Right lung (tissue), 5 donors: ENCODE data around the gene AGMAT. TPM values are rescaled to one million over a fixed set of nuclear protein-coding genes. Genes with fewer than 3 reads are reported as not detected.
"Not testable (repeated sequence)": the region's sequence is repeated elsewhere in the genome, so short reads cannot be mapped to it uniquely, and the experiment has no call there.

Experiments used
- DNase-seq, 2 donors: peaks; one replicate each; pipeline ENCODE4 v3.0.0-alpha.2; 2013
- polyA plus RNA-seq, 5 donors: library from polyadenylated mRNA; unstranded; fragments of 120-200 nt; gene quantifications; one replicate each; pipeline versions ENCODE4 v1.2.1 to v1.2.3, GENCODE V29; 2013; ENCODE audit warnings: inconsistent platforms in 1 of 5, low replicate concordance in 1 of 5; ENCODE audit not compliant: insufficient read length in 5 of 5, insufficient read depth in 1 of 5

AGMAT gene
- polyA plus RNA-seq, 5 donors, result 0.32 to 0.67 (median 0.39) TPM

DNA sequence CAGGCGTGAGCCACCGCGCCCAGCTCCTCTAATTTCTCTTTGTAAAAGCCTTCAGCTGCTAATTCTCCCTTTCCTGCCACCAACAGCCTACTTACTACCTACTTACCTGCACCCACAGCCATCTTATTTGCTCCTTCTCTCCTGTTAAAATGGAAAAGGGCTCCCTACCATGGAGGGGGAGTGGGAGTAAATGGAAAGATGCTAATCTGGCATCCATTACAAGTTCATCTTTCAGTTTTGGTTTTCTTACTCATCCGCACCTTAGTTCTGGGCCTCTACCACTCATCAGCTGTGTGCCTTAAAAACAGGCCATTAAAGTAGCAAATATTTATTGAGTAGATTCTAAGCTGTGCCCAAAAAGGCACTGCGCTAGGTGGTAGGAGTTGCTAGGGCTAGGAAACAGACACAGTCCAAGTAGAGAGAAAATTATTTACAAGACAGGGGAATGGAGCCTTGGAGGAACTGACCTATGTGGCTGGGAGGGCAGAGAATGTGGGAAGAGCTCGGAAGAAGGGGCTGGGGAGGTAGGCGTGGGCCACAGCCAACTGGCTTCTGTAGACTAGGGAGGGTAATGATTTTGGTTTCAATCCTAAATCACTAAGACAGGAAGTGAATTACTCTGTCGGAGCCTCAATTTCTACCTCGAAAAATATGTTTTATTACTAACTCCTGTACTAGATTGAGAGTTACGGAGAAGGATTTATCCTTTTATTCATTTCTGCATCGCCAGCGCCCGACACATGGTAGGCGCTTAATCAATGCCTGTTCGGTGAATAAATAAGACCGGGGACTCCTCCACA lies 31.7 kb upstream of the AGMAT start:
- DNase-seq, result no peak

DNA sequence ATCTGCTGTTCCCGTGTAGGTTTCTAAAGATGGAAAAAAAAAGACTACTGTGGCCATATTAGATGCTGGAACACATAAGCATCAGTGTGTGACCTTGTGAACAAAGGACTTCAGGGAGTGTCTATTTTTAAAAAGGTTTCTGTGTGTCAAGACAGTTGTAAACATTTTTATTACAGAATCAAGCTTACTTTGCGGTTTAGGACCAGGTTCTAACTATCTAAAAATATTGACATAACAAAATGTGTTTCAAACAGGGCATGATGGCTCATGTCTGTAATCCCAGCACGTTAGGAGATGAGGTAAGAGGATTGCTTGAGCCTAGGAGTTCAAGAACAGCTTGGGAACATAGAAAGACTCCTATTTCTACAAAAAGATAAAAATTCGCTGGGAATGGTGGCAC lies 25.3 kb upstream of the AGMAT start:
- no peak for DNase-seq

DNA sequence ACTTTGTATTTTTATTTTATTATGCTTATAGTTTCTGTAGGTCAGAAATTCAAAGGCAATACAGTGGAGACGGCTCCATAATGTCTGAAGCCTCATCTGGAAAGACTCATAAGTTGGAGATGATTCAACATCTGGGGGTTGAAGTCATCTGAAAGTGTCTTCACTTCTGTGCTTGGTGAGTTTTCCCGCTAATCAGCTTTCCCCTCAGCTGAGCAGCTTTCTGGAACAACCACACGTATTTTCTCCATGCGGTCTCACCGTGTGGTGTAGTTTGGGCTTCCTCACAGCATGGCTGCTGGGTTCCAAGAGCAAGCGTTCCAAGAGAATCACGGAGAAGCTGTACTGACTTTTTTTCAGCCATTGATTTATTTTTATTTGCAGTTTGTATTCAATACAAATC lies 24.8 kb upstream of the AGMAT start:
- DNase-seq, result no peak

DNA sequence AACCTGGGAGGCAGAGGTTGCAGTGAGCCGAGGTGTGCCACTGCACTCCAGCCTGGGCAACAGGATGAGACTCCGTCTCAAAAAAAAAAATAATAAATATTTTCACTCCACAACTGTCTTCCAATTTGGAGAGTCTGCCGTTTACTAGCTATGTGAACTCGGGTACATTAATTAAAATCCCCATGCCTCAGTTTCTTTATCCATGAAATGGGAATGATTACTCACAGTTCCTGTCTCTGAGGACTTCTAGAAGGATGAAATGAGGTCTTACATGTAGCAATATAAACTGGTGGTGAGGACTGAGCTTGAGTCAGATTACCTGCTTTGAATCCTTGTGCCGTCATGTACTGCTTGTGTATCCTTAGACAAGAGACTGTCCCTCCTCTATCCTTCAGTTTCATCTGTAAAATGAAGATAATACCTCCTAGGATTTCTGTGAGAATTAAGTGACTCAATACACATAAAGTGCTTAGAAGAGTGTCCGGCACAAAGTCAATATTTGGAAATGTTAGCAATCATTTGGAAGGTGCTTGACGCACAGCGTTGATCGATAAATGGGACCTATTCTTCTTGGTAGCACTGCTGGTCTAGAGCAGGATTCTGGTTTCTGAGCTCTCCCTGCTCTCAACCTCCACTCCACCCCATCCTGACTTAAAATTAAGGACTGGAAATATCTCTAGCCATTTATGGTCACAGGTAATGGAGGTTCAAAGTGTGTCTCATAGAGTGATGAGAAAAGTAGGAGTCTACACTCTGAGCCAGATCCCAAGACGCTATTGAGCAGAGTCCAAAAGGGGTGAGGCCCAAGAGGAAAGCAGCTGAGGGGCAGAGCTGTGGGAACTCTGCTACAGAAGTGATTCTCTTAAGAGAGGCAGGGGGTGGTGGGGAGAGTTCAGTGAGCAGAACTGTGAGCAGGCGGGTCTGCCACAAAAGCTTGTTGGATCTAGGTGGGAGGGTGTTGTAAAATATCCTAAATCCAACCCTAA lies 20.8 kb upstream of the AGMAT start:
- no peak for DNase-seq

DNA sequence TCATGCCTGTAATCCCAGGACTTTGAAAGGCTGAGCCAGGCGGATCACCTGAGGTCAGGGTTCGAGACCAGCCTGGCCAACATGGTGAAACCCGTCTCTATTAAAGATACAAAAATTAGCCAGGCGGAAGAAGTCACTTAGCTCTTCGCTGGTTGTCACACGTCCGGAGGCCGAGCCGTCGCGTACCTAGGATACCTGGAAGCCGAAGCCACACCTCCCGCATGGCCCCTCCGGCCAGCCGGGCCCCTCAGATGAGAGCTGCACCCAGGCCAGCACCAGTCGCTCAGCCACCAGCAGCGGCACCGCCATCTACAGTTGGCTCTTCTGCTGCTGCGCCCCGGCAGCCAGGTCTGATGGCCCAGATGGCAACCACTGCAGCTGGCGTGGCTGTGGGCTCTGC lies 19.5 kb upstream of the AGMAT start:
- DNase-seq, result not testable (repeated sequence)

DNA sequence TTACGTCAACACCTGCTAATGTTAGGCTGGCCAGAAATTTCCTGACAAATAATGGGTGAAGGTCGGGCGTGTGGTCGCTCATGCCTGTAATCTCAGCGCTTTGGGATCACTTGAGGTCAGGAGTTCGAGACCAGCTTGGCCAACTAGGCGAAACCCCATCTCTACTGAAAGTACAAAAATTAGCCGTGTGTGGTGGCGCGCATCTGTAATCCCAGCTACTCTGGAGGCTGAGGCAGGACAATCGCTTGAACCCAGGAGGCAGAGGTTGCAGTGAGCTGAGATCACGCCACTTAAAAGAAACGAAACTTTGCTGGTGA lies 19.1 kb upstream of the AGMAT start:
- DNase-seq, result not testable (repeated sequence)

DNA sequence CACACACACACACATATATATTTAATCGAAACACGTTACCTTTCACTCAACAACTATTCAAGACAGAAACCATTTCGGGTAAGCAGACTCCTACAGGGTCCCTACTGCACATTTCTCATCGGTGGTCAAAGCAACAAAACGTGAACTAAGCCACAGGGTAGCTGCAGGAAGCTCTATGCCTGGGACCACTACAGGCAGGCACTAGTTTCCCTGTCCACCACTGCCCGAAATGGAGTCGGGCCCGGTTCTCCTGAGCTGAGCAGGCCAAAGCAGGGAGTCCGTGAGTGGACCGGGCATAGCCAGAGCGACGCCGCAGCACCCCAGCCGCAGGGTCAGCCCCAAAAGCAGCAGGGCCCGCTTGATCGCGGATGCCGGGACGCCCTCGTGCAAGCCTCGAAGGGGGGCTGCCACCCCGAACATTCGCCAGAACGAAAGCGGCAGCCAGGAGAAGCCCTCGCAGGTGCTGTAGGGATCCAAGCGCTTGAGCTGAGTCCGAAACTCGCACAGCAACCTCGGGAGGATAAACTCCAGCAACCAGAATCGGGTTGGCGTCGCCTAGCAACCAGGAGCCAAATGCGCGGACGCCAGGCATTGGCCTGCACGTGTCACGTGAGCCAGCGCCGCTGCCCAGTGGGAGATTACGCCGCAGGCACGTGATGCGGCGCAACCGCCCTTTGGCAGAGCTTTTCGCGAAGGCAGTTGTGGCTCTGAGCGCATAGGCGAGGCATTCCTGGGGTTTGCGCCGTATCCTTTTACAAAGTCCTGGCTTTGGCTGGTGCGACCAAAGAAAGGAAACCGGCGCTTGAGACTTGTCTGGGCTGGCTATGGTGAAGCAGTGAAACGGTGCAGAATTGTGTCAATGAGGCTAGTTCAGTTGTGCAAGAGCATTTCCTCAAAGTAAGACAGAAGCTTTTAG lies 18.5 kb upstream of the AGMAT start:
- peak; percentile 96 for DNase-seq

DNA sequence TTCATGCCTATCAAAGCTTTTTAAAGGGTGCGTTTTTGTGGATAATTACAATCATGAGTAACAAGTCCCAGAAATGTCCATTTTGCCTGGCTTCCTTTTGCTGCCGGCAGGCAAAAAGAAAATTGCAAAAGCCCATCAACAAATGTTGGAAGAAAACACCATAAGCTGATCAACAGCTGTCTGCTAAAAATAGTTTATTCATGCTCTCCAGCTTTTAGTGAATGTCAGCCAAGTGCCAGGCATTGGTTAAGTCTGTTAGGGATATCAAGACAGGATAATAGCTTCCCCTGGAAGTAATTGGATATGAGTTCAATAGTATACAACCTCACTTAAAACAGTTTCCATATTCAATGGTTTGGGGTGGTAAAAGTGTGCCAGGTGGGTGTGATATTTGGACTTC lies 13.6 kb upstream of the AGMAT start:
- DNase-seq, result no peak

DNA sequence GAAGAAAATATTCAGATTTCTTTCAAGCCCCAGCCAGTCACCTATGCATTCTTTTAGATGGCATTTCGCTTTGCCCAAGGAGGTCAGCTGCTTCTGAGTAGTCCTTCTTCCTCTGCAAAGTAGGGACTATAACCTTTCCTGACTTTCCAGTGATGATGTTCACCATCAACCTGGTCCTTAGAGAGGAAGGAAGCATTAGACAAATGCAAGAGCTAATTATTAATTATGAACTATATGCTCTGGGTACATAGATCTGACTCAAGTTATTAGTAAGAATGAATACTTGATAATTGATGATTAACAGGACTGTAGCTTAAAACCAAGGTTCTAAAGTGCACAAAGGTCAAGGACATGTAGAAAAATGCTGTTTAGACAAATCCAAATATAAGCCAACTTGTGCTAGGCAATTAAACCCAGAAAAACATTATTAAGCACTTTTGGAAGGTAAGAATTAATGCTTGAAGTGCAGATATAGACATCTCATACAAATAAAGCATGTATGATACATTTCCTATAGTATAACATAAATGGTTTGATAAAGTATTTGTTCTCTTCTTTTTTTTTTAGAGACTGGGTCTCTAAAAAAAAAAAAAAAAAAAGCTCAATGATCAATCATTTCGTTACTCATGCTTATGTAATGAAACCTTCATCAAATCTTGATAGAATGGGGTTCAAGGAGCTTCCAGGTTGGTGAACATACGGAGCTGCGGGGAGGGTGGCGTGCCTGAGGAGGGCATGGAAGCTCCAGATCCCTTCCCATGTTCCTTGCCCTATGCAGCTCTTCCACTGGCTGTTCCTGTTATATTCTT lies 11.2 kb upstream of the AGMAT start:
- no peak for DNase-seq

DNA sequence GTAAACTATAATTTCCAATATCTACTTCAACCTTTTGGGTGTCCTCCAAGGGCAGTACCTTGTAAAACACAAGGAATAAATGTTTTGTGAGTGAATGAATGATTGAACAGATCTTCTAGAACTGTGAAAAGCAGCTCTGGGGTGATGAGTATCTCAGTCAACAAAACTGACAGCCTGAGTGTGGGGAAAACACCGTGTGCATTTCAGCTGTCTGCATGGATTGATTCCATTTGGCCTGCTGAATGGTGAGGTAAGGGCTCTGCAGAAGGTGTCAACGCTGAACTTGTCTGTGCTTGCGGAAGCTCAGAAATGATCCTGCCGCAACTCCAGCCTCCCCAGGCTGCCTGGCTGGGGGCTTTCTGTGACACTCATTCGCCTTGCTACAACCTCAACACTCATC lies 7.4 kb upstream of the AGMAT start:
- no peak for DNase-seq

DNA sequence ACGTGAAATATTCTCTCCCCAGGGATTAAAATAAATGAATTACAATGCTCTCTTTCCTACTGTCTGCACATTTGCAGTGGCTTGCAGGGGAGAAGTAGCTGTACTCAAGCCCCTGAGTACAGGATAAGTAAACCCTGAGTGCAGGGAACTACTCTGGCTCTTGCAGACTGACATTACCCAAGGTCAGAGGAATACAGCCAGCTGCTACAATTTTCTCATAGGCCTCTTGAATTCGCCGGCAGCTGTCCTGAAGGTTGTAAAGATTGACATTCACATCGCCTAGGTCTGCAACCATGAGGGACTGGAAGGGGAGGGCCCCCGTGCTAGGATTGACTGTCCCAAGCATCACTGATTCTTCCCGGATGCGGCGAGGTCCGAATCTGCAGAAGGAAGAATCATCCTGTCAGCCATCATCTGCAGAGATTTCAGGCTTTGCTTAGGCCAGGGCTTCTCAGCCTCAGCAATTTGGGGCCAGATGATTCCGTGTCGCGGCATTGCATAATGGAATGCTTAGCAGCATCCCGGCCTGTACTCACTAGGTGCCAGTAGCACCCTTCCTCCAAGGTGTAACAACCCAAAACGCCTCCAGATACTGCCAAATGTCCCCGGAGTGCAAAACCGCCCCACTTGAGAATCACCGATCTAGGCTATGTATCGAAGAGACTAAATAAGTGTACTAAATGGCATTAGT lies 1.7 kb downstream of the AGMAT start:
- no peak for DNase-seq

DNA sequence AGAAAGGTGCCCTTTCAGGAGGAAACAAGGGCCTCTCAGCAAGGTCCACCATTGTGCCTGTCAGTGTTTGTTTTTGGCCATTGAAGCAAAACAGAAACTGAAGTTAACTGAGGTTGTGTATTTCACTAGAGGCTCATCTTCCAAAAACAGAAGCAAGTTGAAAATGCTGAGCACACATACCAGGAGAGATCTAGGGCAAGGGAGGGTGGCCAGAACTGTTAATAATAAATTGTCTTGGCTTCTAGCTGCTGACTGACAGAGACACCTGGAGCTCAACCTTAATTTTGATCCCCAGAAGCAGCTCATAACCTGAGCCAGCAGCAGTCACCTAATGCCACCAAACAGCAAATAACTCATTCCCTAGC lies 5.2 kb downstream of the AGMAT start:
- DNase-seq, result no peak

DNA sequence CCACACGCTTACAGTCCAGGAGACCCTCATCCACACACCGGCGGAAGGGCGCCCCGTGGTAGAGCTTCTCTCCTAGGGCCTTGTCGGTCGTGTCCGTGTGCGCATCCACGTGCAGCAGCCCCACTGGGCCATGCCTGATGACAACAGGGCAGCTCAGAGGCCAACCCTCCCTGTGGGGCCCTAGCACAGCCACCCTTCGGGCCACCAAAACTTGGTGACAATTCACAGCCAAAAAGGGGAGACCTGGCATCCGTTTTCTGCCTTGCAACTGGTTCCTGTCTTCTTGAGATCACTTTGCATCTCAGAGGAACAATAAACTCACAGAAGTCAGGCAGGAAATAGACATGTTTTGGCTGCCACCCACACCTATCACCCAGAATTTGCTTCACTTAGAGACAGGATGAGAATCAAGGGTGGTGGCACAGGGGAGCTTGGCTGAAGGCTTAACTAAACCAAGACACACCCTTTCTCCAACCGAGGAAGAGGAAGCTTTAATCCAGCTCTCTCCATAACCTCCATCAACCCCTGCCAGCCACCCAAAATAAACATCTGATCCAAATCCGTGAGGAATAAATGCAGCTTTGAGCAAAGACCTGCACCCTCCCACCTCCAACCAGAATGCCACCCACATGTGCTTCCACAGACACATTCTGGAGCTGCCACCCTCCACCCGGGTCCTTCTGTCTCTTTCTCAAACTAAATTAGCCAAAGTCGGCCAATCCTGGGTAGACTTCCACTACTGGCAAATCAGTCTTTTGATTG lies 5.7 kb downstream of the AGMAT start:
- DNase-seq, result no peak

DNA sequence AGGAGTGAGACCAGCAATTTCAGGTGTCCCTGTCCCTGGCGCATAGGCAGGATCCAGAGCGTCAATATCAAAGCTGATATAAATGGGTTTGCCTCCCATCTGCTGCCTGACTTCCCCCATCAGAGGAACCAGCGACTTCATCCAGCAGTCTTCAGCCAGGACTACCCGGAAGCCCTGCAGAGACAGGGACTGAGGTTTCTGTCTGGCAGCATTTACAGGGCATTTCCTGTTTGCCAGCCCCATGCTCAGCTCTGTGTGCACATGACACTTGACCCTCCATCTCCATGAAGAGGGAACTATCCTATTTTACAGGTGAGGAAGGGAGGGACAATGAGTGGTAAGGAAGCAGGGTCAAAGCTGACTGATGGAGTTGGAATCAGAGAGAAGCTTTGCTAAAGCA lies 7.2 kb downstream of the AGMAT start:
- DNase-seq, result no peak

DNA sequence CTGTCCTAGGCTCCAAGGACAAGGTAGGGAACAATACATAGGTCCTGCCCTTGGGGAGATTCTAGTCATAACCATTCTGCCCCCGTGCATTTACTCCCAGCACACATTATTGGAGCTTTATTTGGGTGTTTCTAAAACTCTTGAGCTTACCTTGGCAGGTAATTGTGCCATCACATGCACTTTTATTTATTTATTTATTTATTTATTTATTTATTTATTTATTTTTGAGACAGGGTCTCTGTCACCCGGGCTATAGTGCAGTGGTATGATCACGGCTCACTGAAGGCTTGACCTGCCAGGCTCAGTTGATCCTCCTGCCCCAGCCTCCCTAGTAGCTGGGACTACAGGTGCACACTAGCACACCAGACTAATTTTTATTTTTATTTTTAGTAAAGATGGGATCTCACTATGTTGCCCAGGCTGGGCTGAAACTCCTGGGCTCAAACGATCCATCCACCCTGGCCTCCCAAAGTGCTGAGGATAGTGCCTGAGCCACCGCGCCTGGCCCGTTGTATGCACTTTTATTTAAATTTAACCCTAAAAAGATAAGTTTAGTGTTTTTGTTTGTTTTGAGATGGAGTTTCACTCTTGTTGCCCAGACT lies 9.2 kb downstream of the AGMAT start:
- DNase-seq, result no peak

DNA sequence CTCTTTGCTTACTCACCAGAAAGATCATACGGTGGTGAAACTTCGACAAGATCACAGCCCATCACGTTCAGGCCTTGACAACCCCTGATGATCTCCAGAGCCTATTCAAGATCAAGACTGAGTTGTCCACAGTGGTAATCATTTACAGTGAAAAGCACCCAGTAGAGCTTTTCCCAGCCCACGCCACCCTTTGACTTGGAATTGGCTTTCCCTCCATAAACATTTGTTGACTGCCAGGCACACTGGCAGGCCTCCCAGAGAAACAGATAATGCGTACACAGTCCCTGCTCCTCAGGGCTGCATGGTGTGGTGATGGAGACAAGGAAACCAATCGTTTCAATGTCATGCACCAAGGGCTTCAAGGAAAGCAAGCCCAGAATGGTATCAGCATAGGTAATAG lies 10.1 kb downstream of the AGMAT start:
- peak in 1 of 2 donors; percentile 9 for DNase-seq

DNA sequence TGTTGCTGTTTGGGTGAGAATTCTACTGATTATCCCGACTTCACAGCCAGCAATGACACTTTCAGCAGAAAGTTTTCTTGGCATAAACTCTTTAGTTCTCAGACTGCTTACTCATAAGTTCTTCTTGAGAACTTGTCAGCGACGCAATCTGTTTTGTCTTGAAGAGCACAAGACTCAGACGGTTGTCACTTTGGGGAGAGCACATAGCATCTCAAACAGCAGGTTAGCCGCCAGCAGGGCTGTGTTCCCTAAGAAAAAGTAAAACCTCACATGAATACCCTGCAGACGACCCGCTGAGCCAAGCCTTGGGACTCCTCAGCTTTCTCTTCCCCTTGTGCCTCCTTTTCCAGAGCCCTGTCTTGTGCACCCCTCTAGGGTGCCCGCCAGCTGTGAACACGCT lies 11.4 kb downstream of the AGMAT start:
- DNase-seq, result no peak

DNA sequence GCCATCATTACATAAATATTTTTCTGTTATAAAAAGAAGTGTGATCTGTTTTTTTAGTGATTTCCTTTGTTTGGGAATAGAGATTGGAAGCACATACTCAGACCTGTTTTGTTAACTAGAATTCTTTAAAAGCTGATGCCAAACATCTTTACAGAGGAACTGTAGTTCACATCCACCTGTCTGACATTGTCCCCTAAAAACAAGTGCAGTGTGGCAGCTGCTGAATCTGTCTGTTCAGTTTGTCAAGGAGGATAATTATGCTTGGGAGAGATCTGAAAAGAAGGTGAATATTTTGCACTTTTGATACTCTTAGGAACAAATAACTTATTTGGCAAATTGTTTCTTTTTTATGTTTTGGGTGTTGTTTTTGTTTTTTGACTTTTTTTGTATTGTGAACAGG lies 13.6 kb downstream of the AGMAT start:
- DNase-seq, result no peak

DNA sequence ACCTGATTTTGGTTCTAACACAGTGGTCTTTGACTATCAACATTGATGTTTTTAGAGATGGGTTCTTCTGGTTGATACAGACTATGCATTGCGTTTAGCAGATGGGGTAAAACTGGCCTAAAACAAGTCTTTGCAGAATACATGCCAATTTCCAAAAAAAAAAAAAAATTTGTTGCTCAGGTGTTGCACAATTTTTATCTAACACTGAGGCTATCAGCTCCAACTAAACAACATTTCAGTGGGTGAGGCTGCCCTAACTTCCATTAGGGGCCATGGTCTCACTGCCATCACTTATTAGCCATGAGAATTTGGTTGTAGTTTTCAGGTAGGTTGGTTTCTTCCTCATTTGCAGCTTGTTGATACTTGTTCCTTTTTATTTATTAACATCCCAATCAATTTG lies 14.0 kb downstream of the AGMAT start:
- DNase-seq, result no peak
